ENCODE results near the gene PLA2R1.

Gene PLA2R1

DNA sequence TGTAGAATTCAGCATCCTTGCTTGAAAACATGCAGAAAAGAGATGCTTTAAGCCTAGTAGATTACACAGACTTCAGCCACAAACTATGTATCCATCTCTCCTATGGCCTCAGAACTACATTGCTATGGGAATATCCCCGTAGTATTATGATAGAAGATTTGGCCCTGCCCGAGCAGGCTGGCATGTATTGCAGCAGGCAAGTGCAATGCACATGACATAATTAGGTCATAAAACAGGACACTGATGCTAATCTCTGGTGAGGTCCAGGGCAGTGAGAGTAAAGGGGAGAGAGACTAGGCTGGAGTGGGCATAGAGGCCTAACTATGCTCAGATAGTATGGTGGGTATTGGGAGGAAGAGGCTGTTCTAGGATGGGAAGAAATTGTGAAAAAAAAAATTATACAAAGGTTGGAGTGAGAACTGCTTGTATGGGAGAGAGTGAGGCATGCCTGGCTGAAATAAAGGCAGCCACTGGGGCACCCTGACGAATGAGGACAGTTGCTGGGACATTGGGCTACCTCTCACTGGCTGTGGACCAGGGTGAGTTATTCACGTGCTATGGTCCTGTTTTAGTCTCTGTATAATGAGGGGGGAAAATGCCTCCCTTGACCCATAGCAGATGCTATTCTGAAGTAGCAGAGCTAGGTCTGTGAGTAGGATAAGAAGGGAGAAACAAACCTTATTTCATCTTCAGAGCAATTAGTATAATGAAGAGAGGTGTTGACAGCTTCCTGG is 1.6 kb upstream of the PLA2R1 start:
- H2AK5ac ChIP-seq (ENCODE audit: low read depth, low read length): no peak overlapping the region
- H3K4me2 ChIP-seq (ENCODE audit: insufficient read depth, low read length, poor library complexity, severe bottlenecking): no peak overlapping the region
- H3K9me3 ChIP-seq (replicated peaks in 1 of 2; ENCODE audit: control insufficient read depth in 2 of 2, insufficient read depth in 1 of 2, low read depth in 1 of 2, low read length in 2 of 2): peaks cover 1 to 6% of the 10 kb centered on the region in 2 donors
- no peak overlapping the region for H3K23ac ChIP-seq (ENCODE audit: low read depth, low read length, poor library complexity)
- H3K27me3 ChIP-seq (ENCODE audit: control insufficient read depth in 3 of 3, insufficient read depth in 3 of 3, low read depth in 1 of 3, low read length in 3 of 3): peaks cover 0 to 45% (median 20%) of the 10 kb centered on the region in 3 experiments
- H3K79me1 ChIP-seq (ENCODE audit: low read depth, low read length): no peaks in the 10 kb centered on the region
- no peak for DNase-seq (ENCODE audit: low spot score)
- H3K4ac ChIP-seq (ENCODE audit: low read length): no peak overlapping the region
- H4K8ac ChIP-seq (ENCODE audit: low read depth, low read length): no peak overlapping the region
- H3K36me3 ChIP-seq (replicated peaks in 1 of 2; ENCODE audit: control insufficient read depth in 2 of 2, insufficient read depth in 2 of 2, low read length in 2 of 2): no peaks in the 10 kb centered on the region
- H3K27ac ChIP-seq (replicated peaks; ENCODE audit: low read length): no peak overlapping the region
- no CpG with 5 or more reads among the region's 4 CpGs for WGBS, 2 donors (ENCODE audit: extremely low coverage in 2 of 2, insufficient read length in 2 of 2, insufficient replicate concordance in 1 of 2)
- H2BK5ac ChIP-seq (ENCODE audit: low read length): no peak overlapping the region
- no peak overlapping the region for H2AFZ ChIP-seq (ENCODE audit: low read length)
- H3K4me3 ChIP-seq (ENCODE audit: low read length in 2 of 2): no peak overlapping the region
- peaks cover 0 to 10% of the 10 kb centered on the region in 2 donors for H3K4me1 ChIP-seq (ENCODE audit: control insufficient read depth in 2 of 2, insufficient read depth in 1 of 2, low read depth in 1 of 2, low read length in 2 of 2)
- no peak overlapping the region for H2BK12ac ChIP-seq (ENCODE audit: low read length)
- H2BK15ac ChIP-seq (ENCODE audit: low read length): no peak overlapping the region
- no peak overlapping the region for H2BK120ac ChIP-seq (ENCODE audit: low read depth, low read length)
- H4K91ac ChIP-seq (ENCODE audit: low read depth, low read length, poor library complexity): no peak overlapping the region
- H3K14ac ChIP-seq (ENCODE audit: low read length): no peak overlapping the region
- H3K18ac ChIP-seq (ENCODE audit: low read length): no peak overlapping the region
- no peak overlapping the region for H3K9ac ChIP-seq (ENCODE audit: low read depth, low read length, poor library complexity)

DNA sequence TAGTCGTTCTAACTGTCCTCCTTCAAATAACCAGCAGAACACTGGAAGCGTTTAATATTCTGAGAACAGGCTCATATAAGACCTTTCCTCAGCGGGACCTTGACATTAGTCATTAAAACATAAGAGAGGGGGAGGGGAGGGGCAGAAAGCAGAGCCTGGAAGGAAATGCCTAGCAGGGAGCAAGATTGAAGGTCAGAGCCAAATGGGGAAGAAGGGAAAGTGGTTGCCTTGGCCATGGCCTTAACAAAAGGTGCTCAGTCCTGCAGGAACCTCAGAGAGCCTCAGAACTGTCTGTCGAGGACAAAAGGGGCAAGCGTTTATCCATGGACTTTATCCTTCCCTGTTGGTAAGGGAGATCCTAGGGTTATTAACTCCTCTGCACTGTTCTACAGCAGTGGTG is 856 bp upstream of the PLA2R1 start:
- no peak overlapping the region for H3K9ac ChIP-seq (ENCODE audit: low read depth, low read length, poor library complexity)
- H4K91ac ChIP-seq (ENCODE audit: low read depth, low read length, poor library complexity): no peak overlapping the region
- H3K23ac ChIP-seq (ENCODE audit: low read depth, low read length, poor library complexity): no peak overlapping the region
- no peak overlapping the region for H2BK12ac ChIP-seq (ENCODE audit: low read length)
- H3K27ac ChIP-seq (replicated peaks; ENCODE audit: low read length): no peak overlapping the region
- no peak overlapping the region for H2AK5ac ChIP-seq (ENCODE audit: low read depth, low read length)
- no peak overlapping the region for H3K4ac ChIP-seq (ENCODE audit: low read length)
- H3K4me3 ChIP-seq (ENCODE audit: low read length in 2 of 2): no peak overlapping the region
- WGBS, 2 donors (ENCODE audit: extremely low coverage in 2 of 2, insufficient read length in 2 of 2, insufficient replicate concordance in 1 of 2): no CpG with 5 or more reads among the region's 5 CpGs
- H3K18ac ChIP-seq (ENCODE audit: low read length): no peak overlapping the region
- no peak overlapping the region for H2BK15ac ChIP-seq (ENCODE audit: low read length)
- no peak overlapping the region for H2BK120ac ChIP-seq (ENCODE audit: low read depth, low read length)
- no peaks in the 10 kb centered on the region for H3K36me3 ChIP-seq (replicated peaks in 1 of 2; ENCODE audit: control insufficient read depth in 2 of 2, insufficient read depth in 2 of 2, low read length in 2 of 2)
- no peak for DNase-seq (ENCODE audit: low spot score)
- H4K8ac ChIP-seq (ENCODE audit: low read depth, low read length): no peak overlapping the region
- no peak overlapping the region for H3K14ac ChIP-seq (ENCODE audit: low read length)
- H3K79me1 ChIP-seq (ENCODE audit: low read depth, low read length): no peaks in the 10 kb centered on the region
- no peak overlapping the region for H3K4me2 ChIP-seq (ENCODE audit: insufficient read depth, low read length, poor library complexity, severe bottlenecking)
- H3K9me3 ChIP-seq (replicated peaks in 1 of 2; ENCODE audit: control insufficient read depth in 2 of 2, insufficient read depth in 1 of 2, low read depth in 1 of 2, low read length in 2 of 2): peaks cover under 1 to 1% of the 10 kb centered on the region in 2 donors
- H3K27me3 ChIP-seq (ENCODE audit: control insufficient read depth in 3 of 3, insufficient read depth in 3 of 3, low read depth in 1 of 3, low read length in 3 of 3): peaks cover 0 to 48% (median 20%) of the 10 kb centered on the region in 3 experiments
- H2AFZ ChIP-seq (ENCODE audit: low read length): peak overlapping the region; percentile 94
- peaks cover 0 to 10% of the 10 kb centered on the region in 2 donors for H3K4me1 ChIP-seq (ENCODE audit: control insufficient read depth in 2 of 2, insufficient read depth in 1 of 2, low read depth in 1 of 2, low read length in 2 of 2)
- no peak overlapping the region for H2BK5ac ChIP-seq (ENCODE audit: low read length)

GRCh38 chr2:160061944-160062291 is 497 bp downstream of the PLA2R1 start:
- no CpG with 5 or more reads among the region's 27 CpGs for WGBS, 2 donors (ENCODE audit: extremely low coverage in 2 of 2, insufficient read length in 2 of 2, insufficient replicate concordance in 1 of 2)
- Histone ChIP-seq H3K27me3 (ENCODE audit: control insufficient read depth in 3 of 3, insufficient read depth in 3 of 3, low read depth in 1 of 3, low read length in 3 of 3) (peaks cover 0 to 48% (median 20%) of the 10 kb centered on the region in 3 experiments), H3K27ac (replicated peaks; ENCODE audit: low read length) (no peak overlapping the region)

DNA sequence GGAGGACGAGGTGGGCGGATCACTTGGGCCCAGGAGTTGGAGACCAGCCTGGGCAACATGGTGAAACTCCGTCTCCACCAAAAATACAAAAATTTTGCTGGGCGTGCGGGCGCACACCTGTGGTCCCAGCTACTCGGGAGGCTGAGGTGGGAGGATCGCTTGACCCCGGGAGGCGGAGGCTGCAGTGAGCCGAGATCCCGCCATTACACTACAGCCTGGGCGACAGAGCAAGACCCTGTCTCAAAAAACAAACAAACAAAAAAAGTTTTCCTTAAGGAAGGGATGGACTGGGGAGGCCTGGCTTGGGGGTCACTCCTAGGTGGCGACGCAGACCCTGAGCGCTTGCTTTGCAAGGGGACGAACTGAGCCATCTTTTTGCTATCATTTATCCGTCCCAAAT is 882 bp downstream of the PLA2R1 start:
- peak overlapping the region; percentile 88 for H3K4me2 ChIP-seq (ENCODE audit: insufficient read depth, low read length, poor library complexity, severe bottlenecking)
- no peaks in the 10 kb centered on the region for H3K36me3 ChIP-seq (replicated peaks in 1 of 2; ENCODE audit: control insufficient read depth in 2 of 2, insufficient read depth in 2 of 2, low read length in 2 of 2)
- no peak overlapping the region for H4K91ac ChIP-seq (ENCODE audit: low read depth, low read length, poor library complexity)
- peak overlapping the region; percentile 14 for H2AK5ac ChIP-seq (ENCODE audit: low read depth, low read length)
- H3K4ac ChIP-seq (ENCODE audit: low read length): no peak overlapping the region
- H3K14ac ChIP-seq (ENCODE audit: low read length): no peak overlapping the region
- H2BK12ac ChIP-seq (ENCODE audit: low read length): no peak overlapping the region
- WGBS, 2 donors (ENCODE audit: extremely low coverage in 2 of 2, insufficient read length in 2 of 2, insufficient replicate concordance in 1 of 2): no CpG with 5 or more reads among the region's 18 CpGs
- no peak overlapping the region for H3K9ac ChIP-seq (ENCODE audit: low read depth, low read length, poor library complexity)
- no peak overlapping the region for H3K27ac ChIP-seq (replicated peaks; ENCODE audit: low read length)
- no peak overlapping the region for H3K4me3 ChIP-seq (ENCODE audit: low read length in 2 of 2)
- H2BK15ac ChIP-seq (ENCODE audit: low read length): no peak overlapping the region
- peaks cover 0 to 1% of the 10 kb centered on the region in 2 donors for H3K9me3 ChIP-seq (replicated peaks in 1 of 2; ENCODE audit: control insufficient read depth in 2 of 2, insufficient read depth in 1 of 2, low read depth in 1 of 2, low read length in 2 of 2)
- no peak overlapping the region for H3K18ac ChIP-seq (ENCODE audit: low read length)
- H3K23ac ChIP-seq (ENCODE audit: low read depth, low read length, poor library complexity): no peak overlapping the region
- DNase-seq (ENCODE audit: low spot score): no peak
- peaks cover 0 to 10% of the 10 kb centered on the region in 2 donors for H3K4me1 ChIP-seq (ENCODE audit: control insufficient read depth in 2 of 2, insufficient read depth in 1 of 2, low read depth in 1 of 2, low read length in 2 of 2)
- H3K27me3 ChIP-seq (ENCODE audit: control insufficient read depth in 3 of 3, insufficient read depth in 3 of 3, low read depth in 1 of 3, low read length in 3 of 3): peaks cover 0 to 48% (median 20%) of the 10 kb centered on the region in 3 experiments
- H4K8ac ChIP-seq (ENCODE audit: low read depth, low read length): no peak overlapping the region
- no peak overlapping the region for H2BK120ac ChIP-seq (ENCODE audit: low read depth, low read length)
- H2BK5ac ChIP-seq (ENCODE audit: low read length): no peak overlapping the region
- H3K79me1 ChIP-seq (ENCODE audit: low read depth, low read length): no peaks in the 10 kb centered on the region
- peak overlapping the region; percentile 94 for H2AFZ ChIP-seq (ENCODE audit: low read length)

More at GRCh38 chr2:160061944-160062291, 497 bp downstream of the PLA2R1 start:
- Histone ChIP-seq H4K91ac (ENCODE audit: low read depth, low read length, poor library complexity) (no peak overlapping the region), H3K4ac (ENCODE audit: low read length) (no peak overlapping the region), H3K4me2 (ENCODE audit: insufficient read depth, low read length, poor library complexity, severe bottlenecking) (peak overlapping the region; percentile 88), H3K79me1 (ENCODE audit: low read depth, low read length) (no peaks in the 10 kb centered on the region), H2BK5ac (ENCODE audit: low read length) (no peak overlapping the region), H3K9ac (ENCODE audit: low read depth, low read length, poor library complexity) (peak overlapping the region; percentile 78), H3K4me1 (ENCODE audit: control insufficient read depth in 2 of 2, insufficient read depth in 1 of 2, low read depth in 1 of 2, low read length in 2 of 2) (peaks cover 0 to 10% of the 10 kb centered on the region in 2 donors), H2AK5ac (ENCODE audit: low read depth, low read length) (peak overlapping the region; percentile 22), H3K18ac (ENCODE audit: low read length) (peak overlapping the region; percentile 92), H2BK12ac (ENCODE audit: low read length) (no peak overlapping the region), H2BK120ac (ENCODE audit: low read depth, low read length) (no peak overlapping the region), H2AFZ (ENCODE audit: low read length) (peak overlapping the region; percentile 94), H3K23ac (ENCODE audit: low read depth, low read length, poor library complexity) (peak overlapping the region; percentile 67), H2BK15ac (ENCODE audit: low read length) (peak overlapping the region; percentile 76), H3K4me3 (ENCODE audit: low read length in 2 of 2) (peak overlapping the region; percentile 36 to 84), H3K36me3 (replicated peaks in 1 of 2; ENCODE audit: control insufficient read depth in 2 of 2, insufficient read depth in 2 of 2, low read length in 2 of 2) (no peaks in the 10 kb centered on the region), H3K9me3 (replicated peaks in 1 of 2; ENCODE audit: control insufficient read depth in 2 of 2, insufficient read depth in 1 of 2, low read depth in 1 of 2, low read length in 2 of 2) (peaks cover 0 to 1% of the 10 kb centered on the region in 2 donors), H3K14ac (ENCODE audit: low read length) (peak overlapping the region; percentile 82), H4K8ac (ENCODE audit: low read depth, low read length) (no peak overlapping the region)
- no peak for DNase-seq (ENCODE audit: low spot score)

All from neuronal stem cell (in vitro differentiated cells).